HG03039 (cell line): ENCODE results near the gene TMLHE.
"Not testable (repeated sequence)": the region's sequence is repeated elsewhere in the genome, so short reads cannot be mapped to it uniquely, and the experiment has no call there.

Experiments
- ATAC-seq: cut with Tn5 transposase; IDR thresholded peaks from one replicate; pipeline ENCODE4 v1.9.1; 2021; ENCODE audit warnings: mild to moderate bottlenecking, moderate library complexity; ENCODE audit not compliant: unreplicated experiment

TMLHE gene

GRCh38 chrX:155505296-155505695 is 107.5 kb downstream of the TMLHE start:
- no peak for ATAC-seq

DNA sequence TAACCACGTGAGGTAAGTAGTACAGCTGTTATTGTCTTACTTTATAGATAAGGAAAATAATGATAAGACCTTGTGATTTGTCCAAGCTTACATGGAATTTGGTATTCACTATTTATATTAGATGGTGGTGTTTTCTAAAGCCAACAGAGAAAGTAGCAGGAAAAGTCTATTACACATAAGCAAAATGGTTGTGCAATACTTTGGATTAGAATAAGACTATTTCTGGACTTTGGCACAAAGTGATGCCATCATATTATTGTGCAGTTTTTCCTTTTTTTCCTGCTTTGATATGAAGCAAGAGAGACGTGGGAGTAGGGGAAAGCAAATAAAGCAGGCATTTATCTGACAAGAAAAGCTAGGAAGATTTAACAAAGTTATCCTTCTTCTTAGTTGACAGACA is 117.6 kb downstream of the TMLHE start:
- not testable (repeated sequence) for ATAC-seq

DNA sequence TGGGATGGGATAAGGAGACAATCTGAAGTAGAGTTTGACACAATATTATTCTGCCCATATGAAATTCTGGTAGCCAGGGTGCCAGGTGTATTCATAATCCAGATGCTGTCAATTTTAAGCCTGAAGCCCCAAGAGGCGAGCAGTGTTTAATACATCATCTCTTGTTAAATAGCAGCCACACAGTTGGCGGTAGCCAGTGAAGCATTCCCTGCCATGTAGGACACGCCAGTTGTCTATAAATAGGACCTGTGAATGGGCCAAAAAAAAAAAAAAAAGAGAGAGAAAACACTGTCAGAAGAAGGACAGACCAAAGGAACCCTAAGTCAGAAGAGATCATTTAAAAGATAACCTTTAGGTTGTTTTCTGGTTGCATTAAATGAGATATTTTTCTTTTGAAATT is 121.3 kb downstream of the TMLHE start:
- ATAC-seq, result not testable (repeated sequence)

GRCh38 chrX:155477136-155477535 is 135.6 kb downstream of the TMLHE start:
- ATAC-seq, result not testable (repeated sequence)

DNA sequence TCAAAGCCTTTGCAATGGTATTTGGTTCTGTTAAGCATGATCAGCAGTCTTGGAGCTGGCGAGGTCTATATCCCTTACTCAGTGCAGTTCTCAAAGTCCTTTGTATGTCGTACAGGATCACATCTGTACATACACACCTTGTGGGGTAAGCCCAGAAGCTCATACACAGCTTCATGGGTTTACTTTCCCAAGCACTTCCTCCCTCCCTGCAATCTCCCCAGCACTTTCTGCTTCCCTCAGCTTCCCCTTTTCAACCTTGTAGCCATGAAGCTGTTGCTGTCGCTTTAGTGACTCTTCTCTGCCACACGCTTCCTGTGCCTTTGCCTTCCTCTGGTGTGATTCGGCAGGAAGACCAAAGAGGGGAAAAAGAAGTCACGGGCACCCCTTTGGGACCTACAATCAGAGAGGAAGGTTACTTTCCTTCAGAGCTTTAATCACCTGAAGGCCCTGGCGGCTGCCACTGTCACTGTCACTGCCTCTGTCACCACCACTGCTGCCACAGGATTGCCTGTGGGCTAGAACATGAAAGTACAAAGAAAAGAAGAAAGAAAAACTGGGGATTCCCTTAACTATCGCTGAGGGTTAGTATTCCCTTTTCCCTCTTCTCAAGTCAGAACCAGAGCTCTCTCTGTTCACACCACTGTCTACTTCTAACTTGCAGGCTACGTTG is 146.3 kb downstream of the TMLHE start:
- not testable (repeated sequence) for ATAC-seq

- not testable (repeated sequence) for ATAC-seq
These were observed 152.3 kb downstream of the TMLHE start for GRCh38 chrX:155460501-155460900.

DNA sequence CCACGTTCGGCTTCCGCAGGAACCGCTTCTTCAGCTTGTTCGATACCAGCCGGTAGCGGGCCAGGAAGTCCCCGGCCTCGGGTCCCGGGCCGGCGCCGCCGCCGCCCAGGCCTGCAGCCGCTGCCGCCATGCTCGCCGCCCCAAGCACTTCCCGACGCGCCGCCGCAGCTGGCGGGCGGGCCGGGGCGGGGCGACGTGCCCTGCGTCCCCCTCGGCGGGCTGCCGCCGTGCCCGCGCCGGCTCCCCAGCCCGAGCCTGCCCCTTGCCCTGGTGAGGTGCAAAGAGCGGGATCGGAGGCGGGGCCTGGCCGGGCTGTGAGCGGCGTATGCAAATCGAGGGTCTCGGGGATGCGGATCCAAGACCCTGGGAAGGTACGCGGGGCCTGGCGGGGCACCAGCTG is 154.3 kb downstream of the TMLHE start, which contains the start of gene F8A3:
TSS of gene F8A3 (minus strand) at position 150 of the 400 bp plus-strand sequence. CDS start at position 130, 20 bp downstream.
- ATAC-seq, result peak; percentile 70

DNA sequence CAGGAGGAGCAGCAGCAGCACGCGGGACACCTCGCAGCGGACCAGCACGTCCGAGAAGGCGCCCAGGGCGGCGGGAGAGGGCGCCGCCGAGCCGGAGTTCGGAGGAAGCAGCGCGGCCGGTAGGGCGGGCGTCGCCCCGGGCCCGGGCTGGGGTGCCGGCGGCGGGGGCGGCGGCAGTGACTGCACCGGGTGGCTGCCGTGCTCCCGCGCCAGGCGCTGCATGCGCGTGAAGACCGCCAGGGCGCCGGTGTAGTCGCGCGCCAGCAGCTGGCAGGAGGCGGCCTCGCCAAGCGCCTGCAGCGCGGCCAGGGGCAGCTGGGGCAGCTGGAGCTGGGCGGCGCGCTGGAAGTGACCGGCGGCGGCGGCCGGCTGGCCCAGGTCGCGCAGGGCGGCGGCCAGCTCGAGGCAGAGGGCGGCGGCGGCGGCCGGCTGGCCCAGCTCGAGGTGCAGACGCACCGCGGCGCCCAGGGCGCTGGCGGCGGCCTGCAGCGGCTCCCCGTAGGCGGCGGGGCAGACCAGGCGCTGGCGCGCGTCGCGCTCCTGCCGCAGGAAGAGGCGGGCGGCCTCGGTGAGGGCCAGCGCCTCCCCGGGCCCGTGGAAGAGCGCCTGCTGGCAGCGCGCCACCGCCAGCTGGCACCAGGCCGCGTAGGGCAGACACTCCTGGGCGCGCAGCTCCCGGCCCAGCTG is 154.8 kb downstream of the TMLHE start:
- peak; percentile 51 for ATAC-seq

DNA sequence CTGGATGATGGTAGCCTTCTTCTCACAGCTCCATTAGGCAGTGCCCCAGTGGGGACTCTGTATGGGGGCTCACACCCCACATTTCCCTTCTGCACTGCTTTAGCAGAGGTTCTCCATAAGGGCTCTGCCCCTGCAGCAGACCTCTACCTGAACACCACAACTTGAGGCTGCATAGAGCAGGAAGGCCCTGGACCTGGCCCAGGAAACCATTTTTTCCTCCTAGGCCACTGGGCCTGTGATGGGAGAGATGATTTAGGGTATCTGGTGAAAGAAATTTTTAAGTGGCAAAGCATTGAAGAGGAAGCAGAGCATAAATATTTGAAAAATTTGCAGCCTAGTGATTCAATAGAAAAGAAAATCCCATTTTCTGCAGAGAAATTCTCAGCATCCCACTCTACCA is 171.7 kb downstream of the TMLHE start:
- no peak for ATAC-seq
